PC-9 (cell line): Measurements from ENCODE around the gene MAEA. TPM values are rescaled to one million over a fixed set of nuclear protein-coding genes. Genes with fewer than 3 reads are reported as not detected.

Experiments
- BruUV-seq: library from RNA; stranded (reverse); fragments of 400-500 nt; replicated peaks from 2 replicates; lab custom pipeline; 2021; lab: Mats Ljungman, UMichigan
- CTCF ChIA-PET: fragments of 300-600 bp; sonication (Branson Sonifier 250); formaldehyde crosslinking; loops from one replicate; lab custom pipeline; 2022; ENCODE audit warnings: antibody characterized with exemption; lab: Charles Lee
- POLR2A ChIA-PET: fragments of 300-600 bp; sonication (Branson Sonifier 250); formaldehyde crosslinking; loops from one replicate; lab custom pipeline; 2022; ENCODE audit warnings: antibody characterized with exemption; ENCODE audit not compliant: unreplicated experiment; lab: Charles Lee
- DNase-seq, 2 experiments: peaks; one replicate each; pipeline versions ENCODE4 v3.0.0 to v3.0.0-alpha.2; 2015 to 2022; ENCODE audit warnings: mixed read lengths in 1 of 2
- H2AFZ ChIP-seq: fragments of 200-600 bp; sonication (generic); 2 replicates; pipeline ENCODE4 v1.8.1; 2017; ENCODE audit warnings: antibody characterized with exemption
- H3F3A ChIP-seq: fragments of 200-600 bp; sonication (generic); 2 replicates; pipeline ENCODE4 v1.8.1; 2017; ENCODE audit warnings: antibody characterized with exemption, mild to moderate bottlenecking, low read depth; ENCODE audit not compliant: insufficient read depth
- H3K27ac ChIP-seq: fragments of 200-600 bp; sonication (generic); 2 replicates; pipeline ENCODE4 v1.6.1; 2016; ENCODE audit warnings: mixed run types
- H3K27me3 ChIP-seq: fragments of 200-600 bp; sonication (generic); 2 replicates; pipeline ENCODE4 v1.6.1; 2016; ENCODE audit warnings: low read depth, mixed run types; ENCODE audit not compliant: insufficient read depth
- H3K36me3 ChIP-seq: fragments of 200-600 bp; sonication (generic); 2 replicates; pipeline ENCODE4 v1.6.1; 2016; ENCODE audit warnings: low read depth, mixed run types
- H3K4me1 ChIP-seq: fragments of 200-600 bp; sonication (generic); replicated peaks from 2 replicates; pipeline ENCODE4 v1.6.1; 2016; ENCODE audit warnings: mixed run types; ENCODE audit not compliant: insufficient read depth
- H3K4me2 ChIP-seq: fragments of 200-600 bp; sonication (generic); 2 replicates; pipeline ENCODE4 v1.6.1; 2017; ENCODE audit warnings: mixed run types
- H3K4me3 ChIP-seq: fragments of 200-600 bp; sonication (generic); 2 replicates; pipeline ENCODE4 v1.6.1; 2016; ENCODE audit warnings: mixed run types
- H3K79me2 ChIP-seq: fragments of 200-600 bp; sonication (generic); 2 replicates; pipeline ENCODE4 v1.6.1; 2017; ENCODE audit warnings: low read depth, mixed run types
- H3K9me2 ChIP-seq: fragments of 200-600 bp; sonication (generic); 2 replicates; pipeline ENCODE4 v1.8.1; 2017; ENCODE audit warnings: mild to moderate bottlenecking; ENCODE audit not compliant: insufficient read depth
- H3K9me3 ChIP-seq: fragments of 200-600 bp; sonication (generic); 2 replicates; pipeline ENCODE4 v1.8.1; 2016; ENCODE audit warnings: low read depth; ENCODE audit not compliant: insufficient read depth
- H4K20me1 ChIP-seq: fragments of 200-600 bp; sonication (generic); 2 replicates; pipeline ENCODE4 v1.8.1; 2017; ENCODE audit not compliant: insufficient read depth
- CTCF ChIP-seq: fragments of 200-600 bp; sonication (generic); conservative IDR thresholded peaks from 2 replicates; pipeline ENCODE4 v1.6.1; 2017; ENCODE audit warnings: mixed run types, antibody characterized with exemption, mild to moderate bottlenecking, moderate library complexity
- EZH2 ChIP-seq: fragments of 200-600 bp; sonication (generic); IDR thresholded peaks from 2 replicates; pipeline ENCODE4 v1.8.0; 2017; ENCODE audit warnings: antibody characterized with exemption, low read depth
- intact Hi-C: fragments of 100-400 bp; cut with micrococcal nuclease; formaldehyde crosslinking; loops from one replicate; pipeline ENCODE4 v1.10.0; 2022; ENCODE audit not compliant: unreplicated experiment
- total RNA-seq: library from RNA; stranded (reverse); gene quantifications from 2 replicates; pipeline ENCODE4 v1.2.3, GENCODE V29; 2021

The MAEA gene
- total RNA-seq, 1 experiment from 2014 or later, result 79.4 TPM

- H3K27ac ChIP-seq, result no peak overlapping the region
- CTCF ChIA-PET, result no interaction called here
- H2AFZ ChIP-seq, result no peak overlapping the region
- H4K20me1 ChIP-seq, result no peaks in the 10 kb centered on the region
- peaks cover 3% of the 10 kb centered on the region for H3K9me3 ChIP-seq
- intact Hi-C loops, result loop anchor here (5.0 kb wide), 1 partner anchor 133 kb away; no protein-coding TSS in a partner anchor
- peaks cover 30% of the 10 kb centered on the region for H3K27me3 ChIP-seq
- BruUV-seq, result no TSS peak
- no peaks in the 10 kb centered on the region for H3K9me2 ChIP-seq
- no peaks in the 10 kb centered on the region for H3K4me1 ChIP-seq
- no peaks in the 10 kb centered on the region for H3F3A ChIP-seq
- H3K4me3 ChIP-seq, result no peak overlapping the region
- POLR2A ChIA-PET, result no interaction called here
- DNase-seq, result no peak
- no peak for TF ChIP-seq CTCF
- H3K36me3 ChIP-seq, result no peaks in the 10 kb centered on the region
- no peaks in the 10 kb centered on the region for H3K79me2 ChIP-seq
- no peak overlapping the region for H3K4me2 ChIP-seq
Observed at GRCh38 chr4:1264942-1265341, 24.7 kb upstream of the MAEA start.

- TF ChIP-seq CTCF (no peak), EZH2 (no peak)
- H4K20me1 ChIP-seq, result no peaks in the 10 kb centered on the region
- no peaks in the 10 kb centered on the region for H3F3A ChIP-seq
- no peak for DNase-seq
- ChIA-PET CTCF (no interaction called here), POLR2A (no interaction called here)
- intact Hi-C loops, result loop anchor here (5.0 kb wide), 1 partner anchor 133 kb away; no protein-coding TSS in a partner anchor
- H2AFZ ChIP-seq, result no peak overlapping the region
- H3K4me1 ChIP-seq, result no peaks in the 10 kb centered on the region
- H3K27me3 ChIP-seq, result peaks cover 26% of the 10 kb centered on the region
- H3K4me2 ChIP-seq, result no peak overlapping the region
- peaks cover 3% of the 10 kb centered on the region for H3K9me3 ChIP-seq
- no peaks in the 10 kb centered on the region for H3K9me2 ChIP-seq
- no peaks in the 10 kb centered on the region for H3K36me3 ChIP-seq
- H3K4me3 ChIP-seq, result no peak overlapping the region
- no peaks in the 10 kb centered on the region for H3K79me2 ChIP-seq
- no TSS peak for BruUV-seq
- no peak overlapping the region for H3K27ac ChIP-seq
Observed at GRCh38 chr4:1265351-1265750, 24.3 kb upstream of the MAEA start.

DNA sequence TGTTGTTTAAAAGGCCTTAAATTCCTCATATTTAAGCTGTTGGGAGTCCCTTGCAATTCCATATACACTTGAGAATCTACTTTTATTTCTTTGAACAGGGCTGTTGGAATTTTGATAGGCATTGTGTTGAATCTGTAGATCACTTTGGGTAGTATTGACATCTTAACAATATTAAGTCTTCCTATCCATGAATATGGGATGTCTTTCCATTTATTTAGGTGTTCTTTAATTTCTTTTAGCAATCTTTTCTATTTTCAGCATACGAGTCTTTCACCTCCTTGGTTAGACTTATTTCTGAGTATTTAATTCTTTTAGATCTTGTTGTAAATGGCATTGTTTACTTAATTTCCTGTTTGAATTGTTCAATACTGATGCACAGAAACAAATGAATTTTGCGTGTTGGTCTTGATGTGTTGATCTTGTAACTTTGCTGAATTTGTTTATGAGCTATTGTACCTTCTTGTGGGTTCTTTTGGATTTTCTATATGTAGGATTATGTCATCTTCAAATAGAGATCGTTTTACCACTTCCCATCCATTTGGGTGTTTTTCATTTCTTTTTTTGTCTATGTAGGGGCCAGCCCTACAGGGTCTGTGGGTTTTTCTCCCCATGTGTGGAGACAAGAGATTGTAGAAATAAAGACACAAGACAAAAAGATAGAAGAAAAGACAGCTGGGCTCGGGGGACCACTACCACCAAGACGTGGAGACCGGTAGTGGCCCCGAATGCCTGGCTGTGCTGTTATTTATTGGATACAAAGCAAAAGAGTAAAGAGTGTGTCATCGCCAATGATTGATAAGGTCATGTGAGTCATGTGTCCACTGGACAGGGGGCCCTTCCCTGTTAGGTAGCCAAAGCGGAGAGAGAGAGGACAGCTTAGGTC, 22.6 kb upstream of the MAEA start:
- Histone ChIP-seq H3K4me2 (no peak overlapping the region), H3K27me3 (peaks cover 9% of the 10 kb centered on the region; the same call in 1 of the 2 replicates), H3K79me2 (no peaks in the 10 kb centered on the region), H3K9me2 (no peaks in the 10 kb centered on the region), H3F3A (no peaks in the 10 kb centered on the region), H4K20me1 (no peaks in the 10 kb centered on the region), H2AFZ (no peak overlapping the region), H3K36me3 (no peaks in the 10 kb centered on the region), H3K27ac (no peak overlapping the region), H3K9me3 (peaks cover 3% of the 10 kb centered on the region), H3K4me3 (no peak overlapping the region), H3K4me1 (no peaks in the 10 kb centered on the region)
- no TSS peak for BruUV-seq
- CTCF ChIA-PET, result no interaction called here
- no peak for DNase-seq
- no peak for TF ChIP-seq EZH2
- no peak for TF ChIP-seq CTCF
- intact Hi-C loops, result loop anchor here (5.0 kb wide), 1 partner anchor 135 kb away; no protein-coding TSS in a partner anchor
- POLR2A ChIA-PET, result interaction anchor here (0.7 kb wide), 1 partner anchor 318 kb away, joined by 4 read pairs; no protein-coding TSS in a partner anchor
